GM21723 (cell line): ENCODE measurements around the gene CCNY.
"Not testable (repeated sequence)": the region's sequence is repeated elsewhere in the genome, so short reads cannot be mapped to it uniquely, and the experiment has no call there.

Source experiments
- ATAC-seq: cut with Tn5 transposase; IDR thresholded peaks from one replicate; pipeline ENCODE4 v1.9.1; 2021; ENCODE audit warnings: mild to moderate bottlenecking, moderate library complexity; ENCODE audit not compliant: unreplicated experiment

CCNY gene

GRCh38 chr10:35353805-35354204, 17.5 kb downstream of the CCNY start:
- no peak for ATAC-seq

- not testable (repeated sequence) for ATAC-seq
Measured at GRCh38 chr10:35354257-35354656, 17.9 kb downstream of the CCNY start.

- peak; percentile 78 for ATAC-seq
Measured at GRCh38 chr10:35355971-35356724, 19.8 kb downstream of the CCNY start.

- no peak for ATAC-seq
Measured at GRCh38 chr10:35356725-35357092, 20.4 kb downstream of the CCNY start.

GRCh38 chr10:35359056-35359455, 22.7 kb downstream of the CCNY start:
- ATAC-seq, result no peak

- ATAC-seq, result no peak
Measured at GRCh38 chr10:35359873-35360272, 23.6 kb downstream of the CCNY start.

- ATAC-seq, result no peak
Measured at GRCh38 chr10:35362701-35363350, 26.5 kb downstream of the CCNY start.

GRCh38 chr10:35363587-35363986, 27.3 kb downstream of the CCNY start:
- ATAC-seq, result no peak

GRCh38 chr10:35364808-35365207, 28.5 kb downstream of the CCNY start:
- ATAC-seq, result no peak

- no peak for ATAC-seq
Measured at GRCh38 chr10:35365994-35366393, 29.7 kb downstream of the CCNY start.

GRCh38 chr10:35367107-35367859, 31.0 kb downstream of the CCNY start:
- no peak for ATAC-seq

- no peak for ATAC-seq
Measured at GRCh38 chr10:35367982-35368381, 31.7 kb downstream of the CCNY start.

- ATAC-seq, result no peak
Measured at GRCh38 chr10:35368485-35369048, 32.3 kb downstream of the CCNY start.

- no peak for ATAC-seq
Measured at GRCh38 chr10:35369049-35369611, 32.8 kb downstream of the CCNY start.

GRCh38 chr10:35371731-35372130, 35.4 kb downstream of the CCNY start:
- ATAC-seq, result no peak

GRCh38 chr10:35372329-35372728, 36.0 kb downstream of the CCNY start:
- no peak for ATAC-seq

- no peak for ATAC-seq
Measured at GRCh38 chr10:35375091-35375765, 38.9 kb downstream of the CCNY start.

- no peak for ATAC-seq
Measured at GRCh38 chr10:35377050-35377728, 40.9 kb downstream of the CCNY start.

- ATAC-seq, result peak; percentile 29
Measured at GRCh38 chr10:35378541-35379210, 42.4 kb downstream of the CCNY start.
